ENCODE measurements around the gene MSH3. TPM values are rescaled to one million over a fixed set of nuclear protein-coding genes. Genes with fewer than 3 reads are reported as not detected.

MSH3 gene
- total RNA-seq, 1 experiment from 2014 or later: 21.9 TPM

DNA sequence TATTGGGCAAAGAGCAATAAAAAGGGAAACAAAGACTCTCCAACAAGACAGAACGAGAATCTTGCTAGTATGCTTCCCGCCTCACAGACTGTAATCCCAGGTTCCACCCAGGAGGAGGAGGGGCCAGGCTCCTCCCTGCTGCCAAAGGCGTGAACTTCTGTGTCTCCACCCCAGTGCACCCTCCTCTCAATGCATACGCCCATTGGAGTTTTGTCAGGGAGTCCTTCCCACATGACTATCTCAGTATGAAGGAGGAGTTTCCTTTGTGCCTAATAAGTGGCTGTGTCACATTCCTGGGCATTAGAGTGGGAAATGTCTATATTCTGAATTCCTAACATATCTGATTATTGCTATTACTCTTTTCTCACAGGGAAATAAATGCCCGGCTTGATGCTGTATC is 106.7 kb downstream of the MSH3 start:
- H3K4me3 Mint-ChIP-seq (ENCODE audit: unreplicated experiment): no peak overlapping the region
- no peak overlapping the region for H3K27ac Mint-ChIP-seq (ENCODE audit: low read depth, unreplicated experiment)
- POLR2A ChIA-PET: interaction anchor here (1.3 kb wide), 1 partner anchor 16 kb away, joined by 4 read pairs; no protein-coding TSS in a partner anchor
- CTCF ChIA-PET: interaction anchor here (0.8 kb wide), 1 partner anchor 43 kb away, joined by 3 read pairs; no protein-coding TSS in a partner anchor
- peaks cover 6% of the 10 kb centered on the region for H3K4me1 Mint-ChIP-seq (ENCODE audit: insufficient read depth, unreplicated experiment)
- intact Hi-C loops (cut with micrococcal nuclease): no loop called here
- peaks cover 13% of the 10 kb centered on the region for H3K36me3 Mint-ChIP-seq (ENCODE audit: insufficient read depth, unreplicated experiment)
- DNase-seq (ENCODE audit: unreplicated experiment): no peak
- no peaks in the 10 kb centered on the region for H3K9me3 Mint-ChIP-seq (ENCODE audit: unreplicated experiment)
- no TSS peak for BruUV-seq (replicated peaks)
- TF ChIP-seq, protein P1, sequence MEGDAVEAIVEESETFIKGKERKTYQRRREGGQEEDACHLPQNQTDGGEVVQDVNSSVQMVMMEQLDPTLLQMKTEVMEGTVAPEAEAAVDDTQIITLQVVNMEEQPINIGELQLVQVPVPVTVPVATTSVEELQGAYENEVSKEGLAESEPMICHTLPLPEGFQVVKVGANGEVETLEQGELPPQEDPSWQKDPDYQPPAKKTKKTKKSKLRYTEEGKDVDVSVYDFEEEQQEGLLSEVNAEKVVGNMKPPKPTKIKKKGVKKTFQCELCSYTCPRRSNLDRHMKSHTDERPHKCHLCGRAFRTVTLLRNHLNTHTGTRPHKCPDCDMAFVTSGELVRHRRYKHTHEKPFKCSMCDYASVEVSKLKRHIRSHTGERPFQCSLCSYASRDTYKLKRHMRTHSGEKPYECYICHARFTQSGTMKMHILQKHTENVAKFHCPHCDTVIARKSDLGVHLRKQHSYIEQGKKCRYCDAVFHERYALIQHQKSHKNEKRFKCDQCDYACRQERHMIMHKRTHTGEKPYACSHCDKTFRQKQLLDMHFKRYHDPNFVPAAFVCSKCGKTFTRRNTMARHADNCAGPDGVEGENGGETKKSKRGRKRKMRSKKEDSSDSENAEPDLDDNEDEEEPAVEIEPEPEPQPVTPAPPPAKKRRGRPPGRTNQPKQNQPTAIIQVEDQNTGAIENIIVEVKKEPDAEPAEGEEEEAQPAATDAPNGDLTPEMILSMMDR (IDR thresholded peaks at IDR 0.05; ENCODE audit: unreplicated experiment): no peak
- no peaks in the 10 kb centered on the region for H3K27me3 Mint-ChIP-seq (ENCODE audit: insufficient read depth, unreplicated experiment)

DNA sequence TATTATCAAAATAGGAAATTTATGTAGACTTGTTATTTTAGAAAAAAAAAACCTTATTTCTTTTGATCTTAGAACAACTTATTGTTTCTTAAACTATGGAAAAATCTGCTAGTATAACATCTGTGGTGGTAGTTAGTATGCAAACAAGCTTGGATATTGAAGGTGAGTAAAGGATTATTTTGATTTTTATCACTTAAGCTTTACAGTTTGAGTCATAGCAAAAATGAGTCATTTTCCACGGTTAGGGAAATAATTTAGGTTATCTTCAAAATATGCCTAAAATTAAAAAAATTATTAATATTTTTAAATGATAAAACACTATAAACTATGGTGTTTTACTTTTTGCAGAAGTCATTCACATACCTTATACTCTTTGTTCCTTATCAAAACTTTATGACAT is 107.5 kb downstream of the MSH3 start:
- intact Hi-C loops (cut with micrococcal nuclease): no loop called here
- Mint-ChIP-seq H3K4me3 (ENCODE audit: unreplicated experiment) (no peak overlapping the region), H3K36me3 (ENCODE audit: insufficient read depth, unreplicated experiment) (peaks cover 18% of the 10 kb centered on the region), H3K27me3 (ENCODE audit: insufficient read depth, unreplicated experiment) (no peaks in the 10 kb centered on the region), H3K4me1 (ENCODE audit: insufficient read depth, unreplicated experiment) (peaks cover 6% of the 10 kb centered on the region), H3K9me3 (ENCODE audit: unreplicated experiment) (no peaks in the 10 kb centered on the region), H3K27ac (ENCODE audit: low read depth, unreplicated experiment) (no peak overlapping the region)
- TF ChIP-seq, protein P1 (IDR thresholded peaks at IDR 0.05; ENCODE audit: unreplicated experiment): no peak
- no peak for DNase-seq (ENCODE audit: unreplicated experiment)
- ChIA-PET POLR2A (interaction anchor here (0.6 to 1.3 kb wide), 2 partner anchors 14 to 17 kb away, joined by 3 to 4 read pairs; no protein-coding TSS in a partner anchor), CTCF (interaction anchor here (0.7 to 2.9 kb wide), 2 partner anchors 26 to 346 kb away, joined by 3 to 9 read pairs; no protein-coding TSS in a partner anchor)
- no TSS peak for BruUV-seq (replicated peaks)

GRCh38 chr5:80762573-80762972 is 108.1 kb downstream of the MSH3 start:
- TF ChIP-seq, protein P1 (IDR thresholded peaks at IDR 0.05; ENCODE audit: unreplicated experiment): no peak
- intact Hi-C loops (cut with micrococcal nuclease): no loop called here
- H3K4me1 Mint-ChIP-seq (ENCODE audit: insufficient read depth, unreplicated experiment): peaks cover 6% of the 10 kb centered on the region
- no TSS peak for BruUV-seq (replicated peaks)
- ChIA-PET POLR2A (interaction anchor here (0.9 to 1.4 kb wide), 4 partner anchors 17 to 433 kb away, joined by 3 to 4 read pairs (median 4); no protein-coding TSS in a partner anchor), CTCF (interaction anchor here (2.9 kb wide), 1 partner anchor 345 kb away, joined by 9 read pairs; no protein-coding TSS in a partner anchor)
- peak overlapping the region; percentile 73 for H3K27ac Mint-ChIP-seq (ENCODE audit: low read depth, unreplicated experiment)
- DNase-seq (ENCODE audit: unreplicated experiment): no peak
- no peaks in the 10 kb centered on the region for H3K27me3 Mint-ChIP-seq (ENCODE audit: insufficient read depth, unreplicated experiment)
- peaks cover 18% of the 10 kb centered on the region for H3K36me3 Mint-ChIP-seq (ENCODE audit: insufficient read depth, unreplicated experiment)
- no peaks in the 10 kb centered on the region for H3K9me3 Mint-ChIP-seq (ENCODE audit: unreplicated experiment)
- no peak overlapping the region for H3K4me3 Mint-ChIP-seq (ENCODE audit: unreplicated experiment)

GRCh38 chr5:80763211-80763610 is 108.8 kb downstream of the MSH3 start:
- intact Hi-C loops (cut with micrococcal nuclease): no loop called here
- TF ChIP-seq, protein P1 (IDR thresholded peaks at IDR 0.05; ENCODE audit: unreplicated experiment): no peak
- BruUV-seq (replicated peaks): no TSS peak
- peaks cover 18% of the 10 kb centered on the region for H3K36me3 Mint-ChIP-seq (ENCODE audit: insufficient read depth, unreplicated experiment)
- H3K9me3 Mint-ChIP-seq (ENCODE audit: unreplicated experiment): no peaks in the 10 kb centered on the region
- DNase-seq (ENCODE audit: unreplicated experiment): peak; percentile 74
- peaks cover 6% of the 10 kb centered on the region for H3K4me1 Mint-ChIP-seq (ENCODE audit: insufficient read depth, unreplicated experiment)
- peak overlapping the region; percentile 73 for H3K27ac Mint-ChIP-seq (ENCODE audit: low read depth, unreplicated experiment)
- H3K4me3 Mint-ChIP-seq (ENCODE audit: unreplicated experiment): no peak overlapping the region
- ChIA-PET CTCF (interaction anchor here (0.7 to 2.9 kb wide), 4 partner anchors 24 to 536 kb away, joined by 3 to 9 read pairs (median 5); no protein-coding TSS in a partner anchor), POLR2A (interaction anchor here (0.9 to 1.4 kb wide), 6 partner anchors 10 to 432 kb away, joined by 3 to 5 read pairs (median 4); no protein-coding TSS in a partner anchor)
- no peaks in the 10 kb centered on the region for H3K27me3 Mint-ChIP-seq (ENCODE audit: insufficient read depth, unreplicated experiment)

All from MCF 10A (cell line).